ENCODE measurements around the gene ZNF324. TPM values are rescaled to one million over a fixed set of nuclear protein-coding genes. Genes with fewer than 3 reads are reported as not detected.
"Not testable (repeated sequence)": the region's sequence is repeated elsewhere in the genome, so short reads cannot be mapped to it uniquely, and the experiment has no call there.

Gene ZNF324
- total RNA-seq, 1 donor from 2014 or later, result 13.1 TPM

DNA sequence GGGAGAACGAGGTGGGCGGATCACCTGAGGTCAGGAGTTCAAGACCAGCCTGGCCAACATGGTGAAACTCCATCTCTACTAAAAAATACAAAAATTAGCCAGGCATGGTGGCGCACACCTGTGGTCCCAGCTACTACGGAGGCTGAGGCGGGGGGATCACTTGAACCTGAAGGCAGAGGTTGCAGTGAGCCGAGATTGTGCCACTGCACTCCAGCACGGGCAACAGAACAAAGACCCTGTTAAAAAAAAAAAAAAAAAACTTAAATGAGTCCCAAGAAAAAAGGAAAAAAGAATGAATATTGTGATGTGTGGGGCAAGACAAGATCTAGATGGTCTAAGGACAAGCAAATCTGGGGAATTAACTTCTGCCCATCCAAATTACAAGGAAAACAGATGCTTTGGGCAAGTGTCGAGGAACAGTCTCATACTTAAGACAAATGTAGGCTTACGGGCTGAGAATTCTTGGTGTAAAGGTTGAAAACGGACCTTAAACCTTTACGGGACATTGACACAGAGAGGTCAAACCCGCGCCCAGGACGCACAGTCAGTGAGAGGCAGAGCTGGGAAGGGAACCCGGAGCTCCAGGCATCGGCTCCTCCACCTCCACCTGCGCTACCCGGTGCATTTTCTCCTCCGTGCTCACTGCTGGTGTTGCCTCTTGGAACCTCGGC, 656 bp upstream of the ZNF324 start:
- H3K27ac Mint-ChIP-seq, result peak overlapping the region; percentile 56
- ChIA-PET POLR2A (interaction anchor here (0.9 to 2.1 kb wide), 6 partner anchors 15 to 109 kb away, joined by 3 to 8 read pairs (median 4); partner anchors contain the start of genes TRIM28, ZNF132, ZNF324B and ZNF584), CTCF (no interaction called here)
- DNase-seq (no peak), ATAC-seq (ENCODE audit: low read depth) (peak; percentile 19)
- peaks cover 12% of the 10 kb centered on the region for H3K36me3 Mint-ChIP-seq (ENCODE audit: low read depth)
- H3K27me3 Mint-ChIP-seq, result no peaks in the 10 kb centered on the region
- H3K4me1 Mint-ChIP-seq, result peaks cover 26% of the 10 kb centered on the region
- intact Hi-C loops (cut with micrococcal nuclease), result loop anchor here (1.0 to 2.0 kb wide), 9 partner anchors 9 to 139 kb away; partner anchors contain the start of genes RPS5, TRIM28, ZNF132 and ZNF324B
- peak overlapping the region; percentile 81 for H3K4me3 Mint-ChIP-seq
- TF ChIP-seq CTCF (IDR thresholded peaks at IDR 0.05), result no peak
- no peaks in the 10 kb centered on the region for H3K9me3 Mint-ChIP-seq

DNA sequence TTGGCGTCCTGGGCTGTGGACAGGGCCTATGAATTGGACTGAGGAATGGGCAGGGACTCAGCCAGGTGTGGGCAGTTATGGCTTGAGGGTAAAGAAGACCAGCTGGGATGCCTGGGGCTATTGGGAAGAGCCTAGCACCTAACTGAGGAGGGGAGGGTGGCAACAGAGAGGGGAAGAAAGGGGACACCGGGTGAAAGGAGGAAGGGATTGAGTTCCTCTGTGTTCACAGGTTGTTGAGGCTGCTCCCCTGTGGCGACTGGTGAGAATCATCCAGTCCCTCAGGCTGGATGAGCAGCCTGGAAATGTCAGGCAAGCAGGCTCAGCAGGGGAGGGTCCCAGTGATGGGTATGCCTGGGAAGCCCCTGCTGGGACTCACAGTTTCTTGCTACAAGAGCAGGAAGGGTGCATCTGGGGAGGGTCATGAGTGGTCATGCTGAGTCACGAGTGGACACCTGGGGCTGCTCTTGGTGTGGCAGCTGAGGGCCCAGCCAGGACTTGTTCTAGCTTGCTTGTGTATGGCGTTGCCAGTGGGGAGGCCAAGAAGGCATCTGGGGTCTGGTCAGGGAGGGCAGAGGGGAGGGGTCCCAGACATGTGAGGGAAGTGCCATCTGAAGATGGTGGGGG, 1.4 kb downstream of the ZNF324 start:
- no peak overlapping the region for H3K27ac Mint-ChIP-seq
- TF ChIP-seq CTCF (IDR thresholded peaks at IDR 0.05), result no peak
- H3K9me3 Mint-ChIP-seq, result no peaks in the 10 kb centered on the region
- peak overlapping the region; percentile 81 for H3K4me3 Mint-ChIP-seq
- DNase-seq, result no peak
- ATAC-seq (ENCODE audit: low read depth), result no peak
- peaks cover 26% of the 10 kb centered on the region for H3K4me1 Mint-ChIP-seq
- H3K36me3 Mint-ChIP-seq (ENCODE audit: low read depth), result peaks cover 26% of the 10 kb centered on the region
- ChIA-PET CTCF (interaction anchor here (1.5 kb wide), 1 partner anchor 61 kb away, joined by 3 read pairs; no protein-coding TSS in a partner anchor), POLR2A (interaction anchor here (1.2 to 1.3 kb wide), 2 partner anchors 17 to 31 kb away, joined by 3 to 4 read pairs; partner anchors contain the start of gene ZNF324B)
- intact Hi-C loops (cut with micrococcal nuclease), result no loop called here
- H3K27me3 Mint-ChIP-seq, result no peaks in the 10 kb centered on the region

DNA sequence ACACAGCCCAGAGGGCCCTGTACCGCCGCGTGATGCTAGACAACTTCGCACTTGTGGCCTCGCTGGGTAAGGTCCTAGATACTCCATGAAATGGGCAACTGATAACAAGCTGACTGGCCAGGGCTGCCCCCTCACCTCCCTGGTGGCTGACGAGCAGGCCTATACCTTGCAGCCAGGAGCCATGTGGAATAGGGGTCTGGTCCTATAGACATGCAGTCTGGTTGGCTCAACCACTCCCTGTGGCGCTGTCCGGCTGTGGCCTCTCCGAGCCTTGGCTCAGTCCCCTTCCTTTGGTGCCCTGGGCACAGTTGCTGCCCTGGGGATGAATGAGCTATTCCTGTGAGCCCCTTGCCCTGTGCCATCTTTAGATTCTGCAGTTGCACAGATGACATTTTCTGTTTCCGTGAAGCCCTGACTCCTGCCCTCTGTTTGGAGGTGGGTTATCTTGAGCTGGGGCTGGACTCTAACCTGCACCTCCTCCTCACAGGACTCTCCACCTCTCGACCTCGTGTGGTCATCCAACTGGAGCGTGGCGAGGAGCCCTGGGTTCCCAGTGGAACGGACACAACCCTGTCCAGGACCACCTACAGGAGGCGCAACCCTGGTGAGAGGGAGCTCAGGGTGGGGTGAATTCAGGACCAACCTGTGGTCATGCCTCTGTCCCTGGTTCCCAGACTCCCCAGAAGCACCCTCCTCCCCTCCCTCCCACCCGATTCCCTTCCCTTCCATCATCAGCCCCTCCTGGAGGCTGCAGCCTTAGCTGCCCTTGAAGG, 2.5 kb downstream of the ZNF324 start:
- DNase-seq (no peak), ATAC-seq (ENCODE audit: low read depth) (no peak)
- no peak for TF ChIP-seq CTCF (IDR thresholded peaks at IDR 0.05)
- intact Hi-C loops (cut with micrococcal nuclease), result no loop called here
- Mint-ChIP-seq H3K4me3 (peak overlapping the region; percentile 19), H3K4me1 (peaks cover 26% of the 10 kb centered on the region), H3K36me3 (ENCODE audit: low read depth) (peaks cover 26% of the 10 kb centered on the region), H3K27me3 (no peaks in the 10 kb centered on the region), H3K27ac (no peak overlapping the region), H3K9me3 (no peaks in the 10 kb centered on the region)
- ChIA-PET CTCF (interaction anchor here (1.5 kb wide), 1 partner anchor 62 kb away, joined by 3 read pairs; no protein-coding TSS in a partner anchor), POLR2A (interaction anchor here (0.5 to 1.3 kb wide), 3 partner anchors 18 to 286 kb away, joined by 3 to 5 read pairs (median 4); partner anchors contain the start of genes ZNF274 and ZNF324B)

GRCh38 chr19:58470837-58471543, 4.1 kb downstream of the ZNF324 start:
- ATAC-seq (ENCODE audit: low read depth); CTCF ChIA-PET; H3K27me3 Mint-ChIP-seq; H3K9me3 Mint-ChIP-seq; H3K27ac Mint-ChIP-seq; POLR2A ChIA-PET; H3K4me3 Mint-ChIP-seq; DNase-seq; intact Hi-C loops (cut with micrococcal nuclease): not testable (repeated sequence)
- Mint-ChIP-seq H3K4me1 (peaks cover 35% of the 10 kb centered on the region), H3K36me3 (ENCODE audit: low read depth) (peaks cover 29% of the 10 kb centered on the region)

GRCh38 chr19:58471736-58472135, 4.9 kb downstream of the ZNF324 start:
- TF ChIP-seq CTCF (IDR thresholded peaks at IDR 0.05), result no peak
- intact Hi-C loops (cut with micrococcal nuclease), result no loop called here
- Mint-ChIP-seq H3K4me1 (peaks cover 34% of the 10 kb centered on the region), H3K27me3 (no peaks in the 10 kb centered on the region), H3K27ac (no peak overlapping the region), H3K4me3 (no peak overlapping the region), H3K36me3 (ENCODE audit: low read depth) (peaks cover 29% of the 10 kb centered on the region), H3K9me3 (no peaks in the 10 kb centered on the region)
- DNase-seq, result no peak
- ChIA-PET POLR2A (no interaction called here), CTCF (no interaction called here)
- ATAC-seq (ENCODE audit: low read depth), result no peak

Data from activated B cell treated with CpG ODN at 0.5 μM for 24 hours (primary cell).